Measurements from ENCODE around the gene IFFO2. TPM values are rescaled to one million over a fixed set of nuclear protein-coding genes. Genes with fewer than 3 reads are reported as not detected.
A peak's percentile ranks its signal among the peaks of the same experiment; 100 is the strongest.
"Not testable (repeated sequence)": the region's sequence is repeated elsewhere in the genome, so short reads cannot be mapped to it uniquely, and the experiment has no call there.

IFFO2 gene
- total RNA-seq, 1 donor from 2014 or later: 32.3 TPM

DNA sequence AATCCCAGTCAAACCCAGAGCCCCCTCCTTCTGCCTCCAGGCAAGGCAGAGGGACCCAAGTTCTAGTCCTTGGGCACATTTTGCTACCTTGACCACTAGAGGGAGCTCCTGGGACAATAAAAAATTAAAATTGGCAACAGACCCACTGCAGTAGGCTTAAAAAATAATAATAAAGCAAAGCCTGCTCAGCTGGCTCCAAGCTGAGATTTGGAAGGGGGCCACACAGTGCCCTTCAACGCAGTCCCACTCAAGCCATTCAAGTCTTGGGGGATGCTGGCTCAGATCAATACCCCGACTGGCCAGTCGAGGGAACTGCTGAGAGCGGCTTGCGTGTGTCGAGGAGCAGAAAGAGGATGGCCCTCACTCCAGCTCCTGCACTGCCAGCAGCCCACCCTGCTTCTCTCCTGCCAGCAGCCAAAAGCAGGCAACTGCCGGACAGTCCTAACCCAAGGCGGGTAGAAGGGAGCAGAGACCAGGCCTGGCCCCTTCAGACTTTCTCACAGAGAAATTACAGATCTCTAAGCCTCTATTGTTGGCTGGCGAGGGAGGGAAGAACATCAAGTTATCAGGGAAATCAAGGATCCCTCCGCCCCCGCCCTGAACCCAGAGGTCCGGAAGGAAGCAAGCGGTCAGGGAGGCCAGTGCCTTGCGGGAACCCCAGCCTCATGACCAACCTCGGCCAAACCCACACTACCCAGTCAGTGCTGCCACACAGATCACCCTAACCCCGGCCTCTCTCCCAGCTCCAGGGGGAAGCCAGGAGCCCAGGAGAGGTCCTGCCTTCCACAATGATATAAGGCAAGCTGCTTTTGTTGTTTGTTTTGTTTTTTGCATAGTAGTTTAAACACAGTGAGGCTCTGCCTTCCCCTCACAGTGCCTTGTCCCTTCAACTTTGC is 49.2 kb downstream of the IFFO2 start:
- peak overlapping the region; percentile 58 for H3K27ac Mint-ChIP-seq
- peak; percentile 90 for DNase-seq
- no peaks in the 10 kb centered on the region for H3K9me3 Mint-ChIP-seq
- intact Hi-C loops (cut with micrococcal nuclease): loop anchor here (5.0 kb wide), 1 partner anchor 180 kb away; no protein-coding TSS in a partner anchor
- H3K4me1 Mint-ChIP-seq: peaks cover 16% of the 10 kb centered on the region
- H3K36me3 Mint-ChIP-seq (ENCODE audit: low read depth): peaks cover 47% of the 10 kb centered on the region
- H3K27me3 Mint-ChIP-seq: no peaks in the 10 kb centered on the region
- H3K4me3 Mint-ChIP-seq: no peak overlapping the region

DNA sequence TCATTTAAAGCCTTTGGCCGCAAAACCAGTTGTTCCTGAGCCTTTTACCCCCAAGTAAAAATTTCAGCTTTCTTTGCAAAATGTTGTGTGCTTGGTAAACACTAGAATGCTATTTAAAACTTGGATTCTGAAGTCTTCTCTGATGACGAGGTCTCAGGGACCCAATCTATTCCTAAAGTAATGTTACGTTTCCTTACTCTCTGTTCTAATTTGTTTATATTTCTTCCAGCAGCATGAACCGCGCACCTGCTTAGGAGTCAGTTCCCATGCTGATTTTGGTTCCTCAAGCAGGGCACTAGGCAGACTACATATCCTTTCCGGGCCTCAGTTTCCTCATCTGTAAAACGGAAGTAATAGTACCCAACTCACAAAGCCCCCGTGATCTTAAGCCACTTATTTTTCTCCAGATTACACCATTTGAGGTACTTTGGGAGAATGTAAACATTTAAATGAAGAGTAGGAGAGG is 53.2 kb downstream of the IFFO2 start:
- intact Hi-C loops (cut with micrococcal nuclease): loop anchor here (2.0 kb wide), 2 partner anchors 53 to 171 kb away; partner anchors contain the start of gene IFFO2
- Mint-ChIP-seq H3K9me3 (no peaks in the 10 kb centered on the region), H3K27me3 (no peaks in the 10 kb centered on the region), H3K36me3 (ENCODE audit: low read depth) (peaks cover 16% of the 10 kb centered on the region), H3K27ac (peak overlapping the region; percentile 97), H3K4me1 (peaks cover 27% of the 10 kb centered on the region), H3K4me3 (peak overlapping the region; percentile 96)
- no peak for DNase-seq

DNA sequence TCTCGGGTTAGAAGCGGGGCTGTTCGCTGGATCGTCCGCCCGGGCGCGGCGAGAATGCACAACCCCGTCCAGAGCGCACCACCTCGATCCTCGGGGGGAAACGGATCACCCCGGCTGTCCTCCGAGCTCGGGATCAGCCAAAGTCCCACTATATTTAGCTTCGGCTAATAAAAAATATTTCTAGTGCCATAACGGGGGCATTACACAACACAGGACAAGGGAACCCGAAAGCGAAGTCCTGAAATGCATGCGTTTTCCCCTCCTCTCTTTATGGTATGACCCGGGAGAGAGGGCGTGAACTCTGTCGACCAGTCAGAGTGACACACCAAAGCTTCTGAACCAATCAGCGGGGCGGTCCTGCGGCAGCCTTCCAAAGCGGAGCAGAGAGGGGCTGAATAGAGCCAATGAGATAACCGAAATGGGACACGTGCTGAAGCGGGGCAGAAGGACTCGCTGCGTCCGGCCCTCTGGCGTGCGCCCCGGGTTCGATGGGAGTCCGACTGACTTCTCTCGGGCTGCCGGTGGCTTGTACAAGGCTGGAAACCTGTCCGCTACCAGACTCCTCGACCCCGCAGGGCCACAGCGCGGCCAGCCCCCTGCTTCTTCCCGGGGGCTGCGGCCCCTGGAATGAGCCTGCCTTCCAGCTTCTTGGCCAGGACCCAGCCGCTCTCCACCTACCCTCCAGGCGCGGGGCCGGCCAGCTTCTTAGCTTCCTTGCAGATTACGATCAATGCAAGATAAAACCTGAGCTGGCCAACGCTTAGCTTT is 53.8 kb downstream of the IFFO2 start, which contains the start of gene ALDH4A1:
ALDH4A1 (minus strand) TSS at position 33 of the 768 bp plus-strand sequence; CDS start at position 1, 32 bp downstream.
- Mint-ChIP-seq H3K27ac (peak within 1 kb of the TSS; percentile 97), H3K27me3 (no peaks in the 10 kb centered on the region), H3K9me3 (no peaks in the 10 kb centered on the region), H3K36me3 (ENCODE audit: low read depth) (peaks cover 12% of the 10 kb centered on the region), H3K4me1 (peaks cover 27% of the 10 kb centered on the region), H3K4me3 (peak within 1 kb of the TSS; percentile 96)
- intact Hi-C loops (cut with micrococcal nuclease): loop anchor here (1.0 to 2.0 kb wide), 3 partner anchors 24 to 172 kb away; partner anchors contain the start of gene IFFO2
- peak; percentile 98 for DNase-seq

DNA sequence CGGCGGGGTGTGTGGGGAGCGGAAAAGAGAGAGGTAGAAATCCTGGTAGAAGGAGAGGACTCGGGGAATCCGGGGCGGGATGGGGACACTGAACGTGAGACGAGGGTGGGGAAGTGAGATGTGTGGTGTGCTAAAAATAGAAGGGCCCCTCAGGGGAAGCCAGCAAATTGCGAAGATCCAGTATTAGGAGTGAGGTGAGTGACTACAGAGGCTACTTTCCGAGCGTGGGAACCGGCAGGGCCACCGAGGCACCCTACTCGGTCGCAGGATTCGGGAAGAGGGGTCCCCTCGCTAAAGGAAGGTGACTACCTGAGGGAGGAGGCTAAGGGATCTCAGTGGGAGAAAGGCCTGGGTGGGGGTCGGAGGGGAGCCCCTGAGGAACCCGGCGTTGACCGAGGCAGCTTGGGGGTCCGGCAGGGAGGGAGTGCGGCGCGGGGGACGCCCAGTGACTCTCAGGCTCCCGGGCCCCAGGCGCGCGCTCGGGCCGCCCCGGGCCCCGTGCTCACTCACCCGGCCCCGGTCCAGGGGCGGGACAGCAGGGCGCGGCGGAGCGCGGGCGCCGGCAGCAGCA is 54.4 kb downstream of the IFFO2 start:
- Mint-ChIP-seq H3K27me3 (no peaks in the 10 kb centered on the region), H3K27ac (peak overlapping the region; percentile 97), H3K4me1 (peaks cover 27% of the 10 kb centered on the region), H3K4me3 (peak overlapping the region; percentile 96), H3K9me3 (no peaks in the 10 kb centered on the region), H3K36me3 (ENCODE audit: low read depth) (peaks cover 5% of the 10 kb centered on the region)
- DNase-seq: no peak
- intact Hi-C loops (cut with micrococcal nuclease): loop anchor here (1.0 to 2.0 kb wide), 3 partner anchors 24 to 173 kb away; partner anchors contain the start of gene IFFO2

DNA sequence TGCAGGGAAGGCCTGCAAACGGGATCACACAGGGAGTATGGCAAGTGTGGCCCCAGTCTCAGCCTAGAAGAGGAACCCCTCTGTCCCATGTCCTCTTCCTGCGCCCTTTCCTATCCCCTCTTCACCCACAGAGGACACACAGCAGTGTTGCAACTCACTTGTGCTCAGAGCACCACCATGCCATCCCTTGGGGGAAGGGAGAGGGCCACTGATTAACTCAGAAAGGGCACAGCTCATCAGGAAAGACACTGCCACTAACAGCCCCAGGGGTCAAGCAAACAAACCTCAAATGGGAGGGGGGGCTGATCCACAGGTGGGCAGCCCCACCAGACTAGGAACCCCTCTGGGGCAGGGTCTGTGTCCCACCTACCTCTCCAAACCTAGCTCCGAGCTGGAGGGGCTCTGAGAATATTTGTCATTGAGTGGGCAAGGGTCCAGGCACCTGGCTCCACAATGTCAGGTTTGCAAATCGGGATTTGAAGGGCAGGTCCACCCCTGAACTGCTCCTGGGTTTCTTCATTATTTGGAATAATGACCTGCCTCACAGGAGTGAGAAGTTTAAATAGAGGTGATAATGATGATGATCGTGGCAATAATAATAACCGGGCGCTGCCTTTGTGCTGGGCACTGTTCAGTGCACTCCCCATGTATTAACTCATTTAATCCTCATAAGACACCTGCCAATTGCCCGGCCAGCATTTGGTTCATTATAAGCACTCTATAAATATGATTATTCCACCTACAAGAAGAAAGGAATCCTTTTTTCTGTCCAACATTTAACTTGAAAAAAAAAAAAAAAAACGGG is 55.1 kb downstream of the IFFO2 start:
- Mint-ChIP-seq H3K9me3 (no peaks in the 10 kb centered on the region), H3K4me1 (peaks cover 27% of the 10 kb centered on the region), H3K4me3 (peak overlapping the region; percentile 96), H3K27me3 (no peaks in the 10 kb centered on the region), H3K27ac (peak overlapping the region; percentile 91), H3K36me3 (ENCODE audit: low read depth) (no peaks in the 10 kb centered on the region)
- no peak for DNase-seq
- intact Hi-C loops (cut with micrococcal nuclease): no loop called here

DNA sequence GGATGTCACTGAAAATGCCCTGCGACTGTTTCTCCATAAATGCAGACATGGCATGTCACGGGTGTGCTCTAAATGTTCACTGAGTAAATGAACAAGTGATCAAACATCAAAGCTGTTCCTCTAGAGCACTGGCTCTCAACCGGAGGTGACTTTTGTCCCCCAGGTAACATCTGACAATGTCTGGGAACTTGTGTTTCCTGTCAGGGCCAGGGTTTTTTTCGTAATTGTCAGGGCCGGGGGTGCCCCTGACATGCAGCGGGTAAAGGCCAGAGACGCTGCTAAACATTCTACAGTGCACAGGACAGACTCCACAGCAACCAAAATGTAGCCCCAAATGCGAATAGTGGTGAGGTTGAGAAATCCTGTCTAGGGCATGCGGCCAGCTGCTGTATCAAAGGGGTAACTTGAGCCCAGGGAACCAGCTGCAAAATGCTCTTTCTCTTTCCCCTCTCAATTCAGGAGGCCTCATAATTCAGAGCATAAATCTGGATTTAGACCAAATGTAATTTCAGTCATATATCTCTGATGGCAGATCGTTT is 56.1 kb downstream of the IFFO2 start:
- Mint-ChIP-seq H3K9me3 (no peaks in the 10 kb centered on the region), H3K27me3 (no peaks in the 10 kb centered on the region), H3K27ac (no peak overlapping the region), H3K36me3 (ENCODE audit: low read depth) (no peaks in the 10 kb centered on the region), H3K4me1 (peaks cover 27% of the 10 kb centered on the region), H3K4me3 (peak overlapping the region; percentile 96)
- DNase-seq: peak; percentile 64
- intact Hi-C loops (cut with micrococcal nuclease): no loop called here

DNA sequence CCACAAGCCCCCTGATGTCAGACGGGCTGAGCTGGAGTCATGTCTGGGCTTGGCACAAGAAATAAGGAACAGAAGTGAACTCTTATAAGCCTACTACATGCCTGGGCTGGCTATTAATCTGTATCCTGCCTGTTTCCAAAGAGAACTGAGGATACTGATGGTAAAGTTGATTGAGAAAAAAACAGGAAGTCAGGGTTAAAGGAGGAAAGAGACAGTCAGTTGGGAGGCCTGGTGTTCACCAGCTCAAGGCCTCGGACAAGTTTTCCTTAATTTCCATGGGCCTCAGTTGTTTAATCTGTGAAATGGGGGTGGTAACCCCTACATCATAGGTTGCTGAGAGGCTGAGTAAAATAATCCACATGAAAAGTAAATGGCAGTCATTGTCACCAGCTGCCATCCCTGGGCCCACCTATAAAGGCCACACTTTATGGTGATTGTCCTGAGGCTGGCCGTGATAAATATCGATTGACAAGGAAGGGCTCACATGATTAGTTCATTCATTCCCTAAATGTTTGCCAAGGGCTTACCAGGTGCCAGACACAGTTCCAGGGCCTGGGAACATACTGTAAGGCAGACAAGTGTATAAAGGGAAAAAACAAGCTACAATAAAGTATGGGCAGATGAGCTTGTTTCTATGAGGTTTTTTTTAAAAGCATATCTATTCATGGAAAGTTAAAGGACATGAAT is 57.0 kb downstream of the IFFO2 start:
- H3K27me3 Mint-ChIP-seq: no peaks in the 10 kb centered on the region
- peaks cover 27% of the 10 kb centered on the region for H3K4me1 Mint-ChIP-seq
- H3K4me3 Mint-ChIP-seq: no peak overlapping the region
- no peaks in the 10 kb centered on the region for H3K36me3 Mint-ChIP-seq (ENCODE audit: low read depth)
- no peaks in the 10 kb centered on the region for H3K9me3 Mint-ChIP-seq
- no peak for DNase-seq
- intact Hi-C loops (cut with micrococcal nuclease): no loop called here
- no peak overlapping the region for H3K27ac Mint-ChIP-seq

DNA sequence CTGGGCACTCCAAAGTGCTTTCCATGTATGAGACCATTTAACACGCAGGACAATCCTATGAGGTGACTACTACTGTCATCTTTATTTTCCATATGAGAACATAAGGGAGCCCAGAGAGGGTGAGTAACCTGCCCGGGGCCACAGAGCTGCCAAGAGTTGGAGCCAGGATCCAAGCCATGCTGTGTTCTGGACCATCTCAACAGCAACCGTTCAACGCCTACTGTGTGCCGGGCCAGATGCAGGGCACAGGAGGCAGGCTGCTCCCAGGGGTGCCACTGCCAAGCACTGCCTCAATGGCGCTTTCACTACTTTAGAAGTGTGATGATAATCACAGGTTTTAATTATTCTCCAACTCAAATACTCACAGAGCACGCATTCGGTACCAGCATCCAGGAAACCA is 57.9 kb downstream of the IFFO2 start:
- Mint-ChIP-seq H3K36me3 (ENCODE audit: low read depth) (no peaks in the 10 kb centered on the region), H3K4me1 (peaks cover 24% of the 10 kb centered on the region), H3K27ac (no peak overlapping the region), H3K4me3 (no peak overlapping the region), H3K9me3 (no peaks in the 10 kb centered on the region), H3K27me3 (no peaks in the 10 kb centered on the region)
- no peak for DNase-seq
- intact Hi-C loops (cut with micrococcal nuclease): no loop called here

DNA sequence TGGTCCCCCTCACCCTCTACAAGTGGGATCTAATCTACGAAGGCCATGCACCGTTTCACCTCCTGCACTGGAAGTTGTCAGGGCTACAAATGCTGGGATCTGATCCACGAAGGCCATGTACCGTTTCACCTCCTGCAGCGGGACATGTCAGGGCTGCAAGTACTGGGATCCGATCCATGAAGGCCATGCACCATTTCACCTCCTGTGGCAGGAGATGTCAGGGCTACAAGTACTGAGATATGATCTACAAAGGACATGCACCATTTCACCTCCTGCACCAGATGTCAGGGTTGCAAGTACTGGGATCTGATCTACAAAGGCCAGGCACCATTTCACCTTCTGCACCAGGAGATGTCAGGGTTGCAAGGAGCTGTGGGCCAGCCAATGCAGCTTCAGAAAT is 61.2 kb downstream of the IFFO2 start:
- intact Hi-C loops (cut with micrococcal nuclease): no loop called here

DNA sequence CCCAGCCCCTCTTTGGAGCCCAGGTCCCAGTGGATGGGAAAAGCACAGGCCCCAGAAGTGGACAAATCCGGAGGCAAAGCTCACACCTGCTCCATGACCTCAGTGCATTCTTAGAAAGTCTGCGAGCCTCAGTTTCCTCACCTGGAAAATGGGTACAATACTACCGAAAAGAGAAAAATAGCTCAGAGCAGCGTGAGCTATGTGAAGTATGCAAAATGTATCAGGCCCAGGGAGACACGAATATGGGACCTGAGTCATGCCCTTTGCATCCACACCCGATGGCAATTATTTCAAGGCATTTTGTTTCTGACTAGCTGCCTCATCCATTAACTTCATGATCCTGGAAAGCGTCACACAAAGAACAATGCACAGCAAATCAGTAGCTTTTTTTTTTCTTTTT is 63.4 kb downstream of the IFFO2 start:
- intact Hi-C loops (cut with micrococcal nuclease): no loop called here
- Mint-ChIP-seq H3K36me3 (ENCODE audit: low read depth) (no peaks in the 10 kb centered on the region), H3K9me3 (no peaks in the 10 kb centered on the region), H3K27ac (no peak overlapping the region), H3K27me3 (no peaks in the 10 kb centered on the region), H3K4me1 (no peaks in the 10 kb centered on the region), H3K4me3 (no peak overlapping the region)
- no peak for DNase-seq

More for the DNA sequence above, 61.2 kb downstream of the IFFO2 start:
- no peak overlapping the region for H3K4me3 Mint-ChIP-seq
- no peaks in the 10 kb centered on the region for H3K27me3 Mint-ChIP-seq
- peaks cover under 1% of the 10 kb centered on the region for H3K4me1 Mint-ChIP-seq
- DNase-seq: no peak
- no peaks in the 10 kb centered on the region for H3K36me3 Mint-ChIP-seq (ENCODE audit: low read depth)
- no peak overlapping the region for H3K27ac Mint-ChIP-seq
- no peaks in the 10 kb centered on the region for H3K9me3 Mint-ChIP-seq

DNA sequence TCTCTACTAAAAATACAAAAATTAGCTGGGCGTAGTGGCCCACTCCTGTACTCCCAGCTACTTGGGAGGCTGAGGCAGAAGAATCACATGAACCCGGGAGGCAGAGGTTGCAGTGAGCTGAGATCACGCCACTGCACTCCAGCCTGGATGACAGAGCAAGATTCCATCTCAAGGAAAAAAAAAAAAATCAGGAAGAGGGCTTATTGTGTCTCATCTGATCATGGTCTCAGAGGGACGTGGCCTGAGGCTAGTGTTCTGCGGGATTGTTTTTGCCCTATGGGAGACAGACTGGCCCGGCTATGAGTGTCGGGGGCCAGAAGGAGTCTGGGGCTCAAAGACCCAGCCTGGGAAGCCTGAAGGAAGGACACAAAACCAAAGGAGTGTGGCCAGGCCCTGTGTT is 64.6 kb downstream of the IFFO2 start:
- DNase-seq; H3K27me3 Mint-ChIP-seq; H3K27ac Mint-ChIP-seq; H3K36me3 Mint-ChIP-seq (ENCODE audit: low read depth); intact Hi-C loops (cut with micrococcal nuclease); H3K9me3 Mint-ChIP-seq; H3K4me3 Mint-ChIP-seq; H3K4me1 Mint-ChIP-seq: not testable (repeated sequence)

DNA sequence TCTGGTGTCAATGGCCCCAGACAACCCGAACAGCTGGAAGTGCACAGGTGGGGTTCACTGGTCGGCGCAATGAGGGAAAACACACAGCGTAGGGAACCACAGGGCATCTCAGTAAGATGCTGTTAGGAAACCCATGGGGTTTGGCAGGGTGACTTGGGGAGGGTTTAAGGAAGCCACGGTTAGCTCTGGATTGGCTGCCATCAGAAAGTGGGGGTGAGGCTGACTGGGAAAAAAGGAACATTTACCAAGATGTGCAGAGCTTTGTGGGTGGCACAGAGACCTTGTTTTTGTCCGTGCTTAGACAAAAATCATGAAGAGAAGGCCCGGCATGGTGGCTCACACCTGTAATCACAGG is 65.1 kb downstream of the IFFO2 start:
- H3K27me3 Mint-ChIP-seq: no peaks in the 10 kb centered on the region
- H3K9me3 Mint-ChIP-seq: no peaks in the 10 kb centered on the region
- no peak overlapping the region for H3K27ac Mint-ChIP-seq
- no peak for DNase-seq
- H3K36me3 Mint-ChIP-seq (ENCODE audit: low read depth): no peaks in the 10 kb centered on the region
- no peak overlapping the region for H3K4me3 Mint-ChIP-seq
- intact Hi-C loops (cut with micrococcal nuclease): no loop called here
- H3K4me1 Mint-ChIP-seq: no peaks in the 10 kb centered on the region
